Measurements from ENCODE around the gene PACC1.

PACC1 gene

DNA sequence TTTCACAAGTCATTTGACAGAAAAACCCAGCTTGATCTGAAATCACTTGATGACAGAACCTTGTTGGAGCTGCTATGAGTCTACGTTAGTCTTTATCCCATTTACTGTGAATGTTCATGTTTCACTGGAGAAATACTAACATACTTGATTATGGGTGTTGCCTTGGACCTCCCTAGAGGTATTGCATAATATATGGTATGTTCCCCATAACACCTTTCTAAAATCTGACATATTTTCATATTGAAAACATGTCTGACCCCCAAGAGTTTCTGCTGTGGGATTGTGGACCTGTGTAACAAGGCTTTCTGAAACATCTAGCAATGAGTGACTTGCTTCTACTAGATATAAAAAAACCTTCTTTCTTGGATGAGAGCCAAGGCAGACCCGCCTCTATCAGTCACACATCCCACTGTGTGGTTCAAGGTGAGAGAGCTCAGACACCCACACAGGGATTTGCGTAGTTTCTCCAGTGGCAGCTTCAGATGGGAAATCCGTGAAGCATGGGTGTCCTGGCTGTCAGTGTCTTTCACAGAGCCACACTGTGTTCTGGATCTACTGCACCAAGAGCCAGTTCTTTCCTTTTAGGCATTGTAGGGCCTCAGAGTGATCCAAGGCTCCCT, 22.6 kb upstream of the PACC1 start:
- DNase-seq (ENCODE audit: low spot score), result no peak

DNA sequence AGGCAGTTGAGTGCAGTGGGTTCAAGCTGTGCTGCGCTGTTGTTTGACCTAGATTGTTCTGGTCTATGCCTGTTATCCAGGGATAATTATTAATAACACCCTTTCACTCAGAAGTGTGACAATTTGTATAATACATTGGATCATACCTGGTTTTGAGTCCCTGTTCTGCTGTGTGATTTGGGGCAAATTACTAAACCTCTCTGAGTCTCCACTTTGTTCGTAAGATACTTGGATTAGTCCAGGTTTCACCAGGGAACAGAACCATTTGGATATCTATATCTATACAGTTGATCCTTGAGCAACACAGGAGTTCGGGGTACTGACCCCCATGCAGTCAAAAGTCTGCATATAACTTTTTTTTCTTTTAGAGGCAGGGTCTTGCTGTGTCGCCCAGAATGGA, 20.3 kb upstream of the PACC1 start:
- no peak for DNase-seq (ENCODE audit: low spot score)

- DNase-seq (ENCODE audit: low spot score), result peak; percentile 38
Observed at GRCh38 chr1:212433577-212434462, 19.1 kb upstream of the PACC1 start.

DNA sequence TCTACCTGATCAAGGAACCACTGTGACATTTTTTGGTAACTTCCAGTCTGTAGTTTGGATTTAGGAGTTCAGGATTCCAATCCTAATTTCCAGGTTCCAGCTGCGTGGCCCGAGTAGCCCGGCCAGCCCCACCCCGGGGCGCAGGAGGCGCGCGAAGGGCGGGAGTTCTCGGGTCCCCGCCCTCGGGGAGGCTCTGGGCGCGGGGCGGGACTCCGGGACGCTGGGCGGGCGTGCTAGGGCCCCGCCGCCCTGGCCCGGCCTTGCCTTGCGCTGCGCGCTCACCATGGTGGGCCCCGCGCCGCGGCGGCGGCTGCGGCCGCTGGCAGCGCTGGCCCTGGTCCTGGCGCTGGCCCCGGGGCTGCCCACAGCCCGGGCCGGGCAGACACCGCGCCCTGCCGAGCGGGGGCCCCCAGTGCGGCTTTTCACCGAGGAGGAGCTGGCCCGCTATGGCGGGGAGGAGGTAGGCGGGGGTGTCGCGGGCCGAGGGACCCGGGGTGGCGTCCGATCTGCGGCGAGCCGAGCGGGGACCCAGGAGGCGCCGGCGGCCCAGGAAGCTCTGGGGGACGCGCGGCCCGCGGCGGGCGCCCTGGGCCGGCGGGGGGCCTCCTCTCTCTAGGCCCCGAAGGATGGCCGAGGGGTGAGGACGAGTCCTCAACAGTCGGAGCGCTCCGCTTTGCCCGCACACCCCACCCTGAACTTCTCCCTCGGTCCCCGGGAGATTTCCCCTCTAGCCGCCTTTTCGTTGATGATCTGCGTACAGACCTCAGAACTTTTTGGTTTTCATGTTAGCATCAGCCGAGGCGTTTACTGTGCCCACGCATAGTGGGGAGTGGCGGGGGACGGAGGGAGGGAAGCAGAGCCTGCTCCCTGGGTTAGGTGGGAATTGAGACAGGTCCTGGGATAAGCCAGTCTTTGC, 18.2 kb upstream of the PACC1 start, which contains the start of gene NENF:
NENF (plus strand) TSS at position 260 of the 916 bp plus-strand sequence; CDS start at position 284, 24 bp downstream.
- peak; percentile 90 for DNase-seq (ENCODE audit: low spot score)

DNA sequence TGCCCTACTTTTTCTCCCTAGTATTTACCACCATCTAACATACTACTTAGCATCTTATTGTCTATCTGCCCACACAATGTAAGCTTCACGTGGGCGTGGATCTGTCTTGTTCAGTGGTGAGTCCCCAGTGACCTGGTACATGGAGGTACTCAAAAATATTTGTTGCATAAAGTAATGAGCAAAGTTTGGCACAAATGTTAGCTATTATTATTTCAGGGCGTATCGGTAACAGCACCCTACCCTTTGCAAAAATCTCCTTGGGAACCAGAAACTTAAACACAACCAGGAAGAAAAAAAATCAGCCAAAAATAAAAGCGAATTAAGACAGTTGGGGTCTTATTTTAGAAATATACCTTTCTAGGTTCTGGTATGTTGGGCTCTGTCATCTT, 17.6 kb upstream of the PACC1 start:
- DNase-seq (ENCODE audit: low spot score), result no peak

DNA sequence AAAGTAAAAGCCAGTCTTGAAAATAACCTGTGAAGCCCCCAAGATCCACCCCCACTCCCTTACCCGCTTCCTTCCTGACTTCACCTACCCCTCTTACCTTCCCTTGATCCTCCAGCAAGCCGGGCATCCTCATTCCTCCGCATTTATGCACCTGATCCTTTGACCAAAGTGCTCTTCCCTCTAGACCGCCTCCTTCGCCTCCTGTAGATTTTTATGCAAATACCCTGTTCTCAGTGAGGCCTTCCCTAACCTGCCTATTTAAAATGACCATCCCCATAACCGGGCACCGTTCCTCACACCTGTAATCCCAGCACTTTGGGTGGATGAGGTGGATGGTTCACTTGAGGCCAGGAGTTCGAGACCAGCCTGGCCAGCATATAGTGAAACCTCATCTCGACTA, 17.0 kb upstream of the PACC1 start:
- DNase-seq (ENCODE audit: low spot score), result no peak

DNA sequence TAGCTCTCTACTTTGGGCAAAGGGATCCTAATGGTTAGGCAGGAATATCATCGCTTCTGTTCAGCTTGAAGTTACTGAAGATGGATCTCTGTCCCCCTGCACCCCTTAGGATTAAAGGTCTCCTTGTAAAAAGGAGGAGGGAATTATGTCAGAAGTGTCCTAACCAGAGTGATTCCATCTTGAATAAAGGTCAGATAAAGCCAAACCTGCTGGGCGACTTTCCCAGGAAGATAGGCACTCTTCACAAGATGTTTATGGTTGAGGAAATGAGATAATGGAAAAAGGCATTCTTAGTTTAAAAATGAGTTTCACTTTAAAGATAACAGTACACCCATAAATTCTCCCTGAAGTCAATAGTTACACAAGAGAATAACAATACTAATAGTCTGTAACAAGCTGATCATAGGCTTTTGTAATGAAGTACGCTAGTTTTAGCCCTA, 16.3 kb upstream of the PACC1 start:
- DNase-seq (ENCODE audit: low spot score), result no peak

GRCh38 chr1:212430416-212430815, 15.7 kb upstream of the PACC1 start:
- no peak for DNase-seq (ENCODE audit: low spot score)

GRCh38 chr1:212428496-212428895, 13.8 kb upstream of the PACC1 start:
- no peak for DNase-seq (ENCODE audit: low spot score)

GRCh38 chr1:212423879-212424278, 9.2 kb upstream of the PACC1 start:
- DNase-seq (ENCODE audit: low spot score), result no peak

DNA sequence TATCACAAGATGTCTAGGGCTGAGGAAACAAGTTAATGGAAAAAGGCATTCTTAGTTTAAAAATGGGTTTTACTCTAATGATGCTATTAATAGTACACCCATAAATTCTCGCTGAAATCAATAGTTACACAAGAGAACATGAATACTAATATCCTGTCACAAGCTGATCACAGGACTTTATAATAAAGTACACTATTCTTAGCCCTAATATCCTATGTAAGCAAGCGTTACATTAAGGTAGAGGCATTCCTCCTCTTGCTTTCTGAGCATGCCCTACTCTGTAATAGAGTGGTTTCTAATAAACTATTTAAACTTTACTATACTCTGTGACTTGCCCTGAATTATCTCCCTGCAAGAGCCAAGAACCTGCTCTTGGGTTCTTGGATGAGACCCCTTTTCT, 6.5 kb upstream of the PACC1 start:
- no peak for DNase-seq (ENCODE audit: low spot score)

DNA sequence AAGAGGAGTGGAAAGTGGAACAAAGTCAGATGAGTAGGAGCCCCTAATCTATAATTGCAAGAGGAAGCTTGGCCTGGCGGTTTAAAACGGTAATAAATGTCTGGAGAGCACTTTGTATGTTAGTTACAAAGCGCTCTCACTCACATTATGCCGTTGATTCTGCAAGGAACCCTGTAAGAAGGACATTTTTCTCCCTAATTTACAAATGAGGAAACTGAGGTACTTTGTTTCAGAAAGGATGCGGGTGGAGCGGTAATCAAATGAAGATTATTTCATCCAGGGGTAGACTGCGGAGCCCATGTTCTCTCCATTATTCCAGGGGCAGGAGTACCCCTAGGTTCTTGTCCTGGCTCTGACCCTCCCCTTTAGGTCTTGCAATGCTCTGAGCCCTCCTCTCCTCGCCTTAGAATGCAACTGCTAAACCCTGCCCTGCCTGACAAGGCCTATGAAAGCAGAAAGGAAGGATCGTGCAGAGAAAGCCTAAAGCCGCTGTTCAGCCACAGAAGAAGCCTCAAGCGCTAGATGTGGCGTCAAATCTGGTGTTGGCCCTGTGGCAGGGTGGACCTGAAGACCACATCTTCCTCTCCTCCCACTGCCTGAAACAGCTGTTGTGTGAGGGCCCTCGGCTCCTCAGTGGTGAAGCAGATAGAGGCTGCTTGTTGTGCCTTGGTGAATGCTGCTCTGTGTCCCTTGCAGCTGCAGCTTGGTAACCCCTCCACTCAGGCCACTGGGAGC, 588 bp upstream of the PACC1 start:
- peak; percentile 97 for DNase-seq (ENCODE audit: low spot score)

DNA sequence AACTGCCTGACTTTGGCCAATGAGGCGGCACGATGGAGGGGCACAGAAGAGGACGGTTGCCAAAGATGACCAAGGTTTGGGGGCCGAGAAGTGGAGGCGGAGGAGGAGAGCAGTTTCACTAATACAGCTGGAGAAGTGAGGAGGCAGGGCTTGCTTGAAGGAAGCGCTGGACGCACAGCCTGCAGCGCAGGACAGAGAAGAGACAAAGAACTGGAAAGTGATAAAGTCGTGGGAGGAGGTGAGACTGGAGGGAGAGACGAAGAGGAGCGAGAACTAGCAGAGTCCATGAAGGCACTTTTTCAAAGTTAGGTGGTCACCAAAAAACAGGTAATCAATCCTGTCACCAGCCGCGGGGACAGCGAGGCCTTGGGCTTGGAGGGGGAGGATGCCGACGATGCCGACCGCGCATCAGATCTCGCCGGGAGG, 771 bp downstream of the PACC1 start:
- no peak for DNase-seq (ENCODE audit: low spot score)

GRCh38 chr1:212412374-212412773, 2.3 kb downstream of the PACC1 start:
- no peak for DNase-seq (ENCODE audit: low spot score)

DNA sequence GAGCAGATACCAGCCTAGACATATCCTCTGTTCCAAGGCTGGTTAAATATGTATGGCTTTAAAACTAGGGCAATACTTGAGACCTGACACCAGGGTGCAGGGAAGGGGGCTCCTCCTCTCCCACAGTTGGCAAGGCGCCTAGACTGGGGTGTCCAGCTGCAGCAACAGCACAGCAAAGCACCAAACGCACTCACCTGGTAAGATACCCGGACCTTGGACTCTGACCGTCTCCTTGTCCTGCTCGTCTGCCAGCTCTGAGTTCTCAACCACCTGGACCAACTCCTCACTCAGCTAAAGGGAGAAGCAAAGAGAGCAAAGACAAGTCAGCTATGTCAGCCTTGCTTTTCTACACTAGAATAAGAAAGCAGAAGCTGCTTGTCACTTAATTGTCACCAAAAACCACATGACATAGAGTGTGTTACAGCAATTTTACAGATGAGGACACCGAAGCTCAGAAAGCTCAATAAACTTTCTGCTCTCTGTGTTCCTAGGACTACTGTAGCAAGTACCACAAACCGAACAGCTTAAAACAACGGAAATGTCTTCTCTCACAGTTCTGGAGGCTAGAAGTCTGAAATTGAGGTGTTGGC, 4.4 kb downstream of the PACC1 start:
- DNase-seq (ENCODE audit: low spot score), result no peak

GRCh38 chr1:212402666-212403321, 11.9 kb downstream of the PACC1 start:
- DNase-seq (ENCODE audit: low spot score), result no peak

DNA sequence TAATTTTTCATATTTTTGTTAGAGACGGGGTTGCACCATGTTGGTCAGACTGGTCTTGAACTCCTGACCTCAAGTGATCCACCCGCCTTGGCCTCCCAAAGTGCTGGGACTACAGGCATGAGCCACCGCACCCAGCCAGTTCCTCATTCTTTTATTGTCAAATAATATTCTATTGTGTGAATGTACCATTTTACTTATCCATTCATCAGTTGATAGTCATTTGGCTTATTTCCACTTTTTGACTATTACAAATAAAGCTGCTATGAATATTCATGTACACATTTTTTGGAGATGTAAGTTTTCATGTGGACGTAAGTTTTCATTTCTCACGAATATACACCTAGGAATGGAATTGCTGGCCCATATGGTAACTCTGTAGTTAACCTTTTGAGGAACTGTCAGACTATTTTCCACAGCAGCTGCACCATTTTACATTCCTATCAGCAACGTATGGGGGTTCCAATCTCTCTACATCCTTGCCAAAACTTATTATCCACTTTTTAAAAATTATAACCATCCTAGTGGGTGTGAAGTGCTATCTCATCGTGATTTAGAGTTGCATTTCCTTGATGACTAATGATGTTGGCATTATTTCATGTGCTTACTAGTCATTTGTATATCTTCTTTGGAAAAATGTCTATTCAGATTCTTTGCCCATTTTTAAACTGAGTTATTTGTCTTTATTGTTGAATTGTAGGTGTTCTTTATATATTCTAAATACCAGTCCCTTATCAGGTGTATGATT, 12.7 kb downstream of the PACC1 start:
- no peak for DNase-seq (ENCODE audit: low spot score)

DNA sequence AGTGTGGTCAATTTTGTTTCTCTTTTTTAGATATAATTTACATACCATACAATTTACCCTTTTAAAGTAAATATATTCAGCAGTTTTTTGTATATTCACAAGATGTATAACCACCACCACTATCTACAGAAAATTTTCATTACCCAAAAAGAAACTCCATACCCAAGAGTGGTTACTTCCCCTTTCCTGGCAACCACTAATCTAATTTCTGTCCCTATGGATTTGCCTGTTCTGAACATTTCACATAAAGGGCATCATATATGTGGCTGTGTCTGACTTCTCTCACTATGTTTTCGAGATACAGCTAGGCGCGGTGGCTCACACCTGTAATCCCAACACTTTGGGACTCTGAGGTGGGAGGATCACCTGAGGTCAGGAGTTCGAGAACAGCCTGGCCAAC, 13.6 kb downstream of the PACC1 start:
- no peak for DNase-seq (ENCODE audit: low spot score)

DNA sequence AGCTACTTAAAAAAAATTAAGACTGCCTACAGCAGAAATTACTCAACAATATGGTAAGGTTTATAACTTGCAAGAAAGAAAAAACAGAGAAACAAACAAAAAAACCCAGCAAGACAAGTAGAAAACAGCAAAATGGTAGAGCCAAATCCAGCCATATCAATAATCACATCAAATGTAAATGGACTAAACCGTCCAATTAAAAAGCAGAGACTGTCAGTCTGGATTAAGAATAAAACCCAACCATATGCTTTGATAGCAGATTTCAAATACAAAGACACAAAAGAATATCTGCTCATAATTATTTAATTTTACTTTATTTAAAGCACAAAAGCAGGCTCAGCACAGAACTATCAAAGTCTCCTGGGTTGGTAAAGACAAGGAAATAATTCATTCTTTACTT, 17.5 kb downstream of the PACC1 start:
- no peak for DNase-seq (ENCODE audit: low spot score)

- no peak for DNase-seq (ENCODE audit: low spot score)
Observed at GRCh38 chr1:212396638-212397037, 18.0 kb downstream of the PACC1 start.
